ENCODE results near the gene NDE1. TPM values are rescaled to one million over a fixed set of nuclear protein-coding genes. Genes with fewer than 3 reads are reported as not detected.
"Not testable (repeated sequence)": the region's sequence is repeated elsewhere in the genome, so short reads cannot be mapped to it uniquely, and the experiment has no call there.

NDE1 gene
- total RNA-seq, 1 donor from 2014 or later = 45.3 TPM

- TF ChIP-seq, protein P1, sequence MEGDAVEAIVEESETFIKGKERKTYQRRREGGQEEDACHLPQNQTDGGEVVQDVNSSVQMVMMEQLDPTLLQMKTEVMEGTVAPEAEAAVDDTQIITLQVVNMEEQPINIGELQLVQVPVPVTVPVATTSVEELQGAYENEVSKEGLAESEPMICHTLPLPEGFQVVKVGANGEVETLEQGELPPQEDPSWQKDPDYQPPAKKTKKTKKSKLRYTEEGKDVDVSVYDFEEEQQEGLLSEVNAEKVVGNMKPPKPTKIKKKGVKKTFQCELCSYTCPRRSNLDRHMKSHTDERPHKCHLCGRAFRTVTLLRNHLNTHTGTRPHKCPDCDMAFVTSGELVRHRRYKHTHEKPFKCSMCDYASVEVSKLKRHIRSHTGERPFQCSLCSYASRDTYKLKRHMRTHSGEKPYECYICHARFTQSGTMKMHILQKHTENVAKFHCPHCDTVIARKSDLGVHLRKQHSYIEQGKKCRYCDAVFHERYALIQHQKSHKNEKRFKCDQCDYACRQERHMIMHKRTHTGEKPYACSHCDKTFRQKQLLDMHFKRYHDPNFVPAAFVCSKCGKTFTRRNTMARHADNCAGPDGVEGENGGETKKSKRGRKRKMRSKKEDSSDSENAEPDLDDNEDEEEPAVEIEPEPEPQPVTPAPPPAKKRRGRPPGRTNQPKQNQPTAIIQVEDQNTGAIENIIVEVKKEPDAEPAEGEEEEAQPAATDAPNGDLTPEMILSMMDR (conservative IDR thresholded peaks at IDR 0.05; ENCODE audit: low read depth, low read length) = no peak
- DNase-seq (ENCODE audit: low read depth) = no peak
- H3K4me3 ChIP-seq (ENCODE audit: low read depth, low read length) = no peak overlapping the region
These were observed 75.7 kb downstream of the NDE1 start for GRCh38 chr16:15725641-15726240.

- TF ChIP-seq, protein P1 (conservative IDR thresholded peaks at IDR 0.05; ENCODE audit: low read depth, low read length) = no peak
- DNase-seq (ENCODE audit: low read depth) = no peak
- H3K4me3 ChIP-seq (ENCODE audit: low read depth, low read length) = no peak overlapping the region
These were observed 76.7 kb downstream of the NDE1 start for GRCh38 chr16:15726715-15727114.

DNA sequence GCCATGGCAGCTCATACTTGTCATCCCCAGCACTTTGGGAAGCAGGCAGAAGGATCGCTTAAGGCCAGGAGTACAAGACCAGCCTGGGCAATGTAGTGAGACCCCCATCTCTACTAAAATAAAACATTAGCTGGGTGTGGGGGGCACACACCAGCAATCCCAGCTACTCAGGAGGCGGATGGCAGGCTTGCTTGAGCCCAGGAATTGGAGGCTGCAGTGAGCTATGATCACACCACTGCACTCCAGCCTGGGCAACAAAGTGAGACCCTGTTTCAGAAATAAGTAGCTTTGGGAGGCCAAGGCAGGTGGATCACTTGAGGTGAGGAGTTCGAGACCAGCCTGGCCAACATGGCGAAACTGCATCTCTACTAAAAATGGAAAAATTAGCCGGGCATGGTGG is 77.7 kb downstream of the NDE1 start:
- DNase-seq (ENCODE audit: low read depth); H3K4me3 ChIP-seq (ENCODE audit: low read depth, low read length): not testable (repeated sequence)

- H3K4me3 ChIP-seq (ENCODE audit: low read depth, low read length) = no peak overlapping the region
- DNase-seq (ENCODE audit: low read depth) = no peak
- TF ChIP-seq, protein P1 (conservative IDR thresholded peaks at IDR 0.05; ENCODE audit: low read depth, low read length) = no peak
These were observed 79.1 kb downstream of the NDE1 start for GRCh38 chr16:15729152-15729551.

DNA sequence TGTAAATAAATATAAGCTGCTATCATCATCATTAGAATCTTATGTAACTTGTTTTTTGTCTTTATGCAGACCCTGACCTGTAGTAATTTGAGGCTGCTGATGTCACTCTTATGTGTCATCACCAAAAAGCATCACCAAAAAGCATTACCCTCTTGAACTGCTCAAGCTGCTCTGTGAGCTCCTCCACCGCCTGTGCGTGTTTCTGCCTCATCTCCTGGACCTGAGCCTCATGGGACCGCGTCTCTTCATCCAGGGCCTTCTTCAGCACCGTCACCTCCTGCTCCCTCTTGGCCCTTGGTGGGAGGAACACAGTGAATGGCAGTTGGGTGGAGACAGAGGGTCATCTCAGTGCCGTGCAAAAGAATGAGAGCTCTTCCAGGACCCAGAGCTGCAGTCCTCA is 82.4 kb downstream of the NDE1 start:
- TF ChIP-seq, protein P1 (conservative IDR thresholded peaks at IDR 0.05; ENCODE audit: low read depth, low read length) = no peak
- no peak for DNase-seq (ENCODE audit: low read depth)
- no peak overlapping the region for H3K4me3 ChIP-seq (ENCODE audit: low read depth, low read length)

DNA sequence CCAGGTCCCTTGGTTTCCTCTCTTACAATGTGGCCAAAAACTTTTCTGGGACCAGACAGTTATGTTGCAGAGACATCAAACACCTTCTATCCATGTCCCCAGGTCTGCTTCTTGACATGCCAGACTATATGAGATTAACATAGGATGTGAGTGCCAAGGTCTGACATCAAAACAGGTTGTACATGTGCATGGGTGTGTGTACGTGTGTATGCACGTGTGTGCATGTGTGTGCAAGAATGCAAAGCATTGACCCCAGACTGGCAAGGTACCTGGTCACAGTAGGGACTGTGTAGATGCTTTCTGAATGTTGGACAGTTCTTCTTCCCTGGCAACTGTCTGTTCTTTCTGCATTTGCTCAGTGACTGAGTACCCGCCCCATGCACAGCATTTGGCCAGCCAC is 85.6 kb downstream of the NDE1 start:
- H3K4me3 ChIP-seq (ENCODE audit: low read depth, low read length) = no peak overlapping the region
- DNase-seq (ENCODE audit: low read depth) = no peak
- TF ChIP-seq, protein P1 (conservative IDR thresholded peaks at IDR 0.05; ENCODE audit: low read depth, low read length) = no peak

- TF ChIP-seq, protein P1 (conservative IDR thresholded peaks at IDR 0.05; ENCODE audit: low read depth, low read length) = no peak
- DNase-seq (ENCODE audit: low read depth) = no peak
- no peak overlapping the region for H3K4me3 ChIP-seq (ENCODE audit: low read depth, low read length)
These were observed 86.5 kb downstream of the NDE1 start for GRCh38 chr16:15736529-15736928.
